Activated naive CD8-positive, alpha-beta T cell treated with anti-CD3 and anti-CD28 coated beads for 36 hours (primary cell): Measurements from ENCODE around the gene KIAA1958. TPM values are rescaled to one million over a fixed set of nuclear protein-coding genes. Genes with fewer than 3 reads are reported as not detected.
"Not testable (repeated sequence)": the region's sequence is repeated elsewhere in the genome, so short reads cannot be mapped to it uniquely, and the experiment has no call there.

Experiments used
- DNase-seq: peaks from one replicate; pipeline ENCODE4 v3.0.0; 2021
- H3K27ac Mint-ChIP-seq: one replicate; pipeline ENCODE4 v1.8.0; 2022; ENCODE audit warnings: mild to moderate bottlenecking, moderate library complexity, mixed read lengths
- H3K27me3 Mint-ChIP-seq: one replicate; pipeline ENCODE4 v1.8.0; 2022; ENCODE audit warnings: mild to moderate bottlenecking, mixed read lengths
- H3K36me3 Mint-ChIP-seq: one replicate; pipeline ENCODE4 v1.8.0; 2021; ENCODE audit warnings: mild to moderate bottlenecking, mixed read lengths
- H3K4me1 Mint-ChIP-seq: one replicate; pipeline ENCODE4 v1.8.0; 2021; ENCODE audit warnings: mixed read lengths
- H3K4me3 Mint-ChIP-seq: one replicate; pipeline ENCODE4 v1.8.0; 2022; ENCODE audit warnings: mild to moderate bottlenecking, moderate library complexity, mixed read lengths
- H3K9me3 Mint-ChIP-seq: one replicate; pipeline ENCODE4 v1.8.0; 2022; ENCODE audit warnings: mixed read lengths
- total RNA-seq, 2 experiments: library from RNA; stranded (reverse); gene quantifications; one replicate each; pipeline ENCODE4 v1.2.3, GENCODE V29; 2021

Gene KIAA1958
- total RNA-seq, 2 experiments from 2014 or later: 8.4 to 8.8 TPM

GRCh38 chr9:112659906-112660305 lies 173.3 kb downstream of the KIAA1958 start:
- no peak for DNase-seq
- Mint-ChIP-seq H3K27me3 (no peaks in the 10 kb centered on the region), H3K4me3 (no peak overlapping the region), H3K27ac (no peak overlapping the region), H3K4me1 (no peaks in the 10 kb centered on the region), H3K36me3 (peaks cover 7% of the 10 kb centered on the region), H3K9me3 (no peaks in the 10 kb centered on the region)

GRCh38 chr9:112663681-112664080 lies 177.1 kb downstream of the KIAA1958 start:
- Mint-ChIP-seq H3K36me3 (peaks cover 7% of the 10 kb centered on the region), H3K4me1 (no peaks in the 10 kb centered on the region), H3K27ac (no peak overlapping the region), H3K9me3 (no peaks in the 10 kb centered on the region), H3K4me3 (no peak overlapping the region), H3K27me3 (no peaks in the 10 kb centered on the region)
- no peak for DNase-seq

- no peak overlapping the region for H3K27ac Mint-ChIP-seq
- no peak overlapping the region for H3K4me3 Mint-ChIP-seq
- no peaks in the 10 kb centered on the region for H3K4me1 Mint-ChIP-seq
- no peaks in the 10 kb centered on the region for H3K27me3 Mint-ChIP-seq
- no peak for DNase-seq
- H3K9me3 Mint-ChIP-seq: no peaks in the 10 kb centered on the region
- H3K36me3 Mint-ChIP-seq: peaks cover 2% of the 10 kb centered on the region
Observed at GRCh38 chr9:112664531-112664930, 177.9 kb downstream of the KIAA1958 start.

GRCh38 chr9:112665347-112665746 lies 178.7 kb downstream of the KIAA1958 start:
- H3K27me3 Mint-ChIP-seq: no peaks in the 10 kb centered on the region
- H3K9me3 Mint-ChIP-seq: no peaks in the 10 kb centered on the region
- no peak overlapping the region for H3K4me3 Mint-ChIP-seq
- no peaks in the 10 kb centered on the region for H3K4me1 Mint-ChIP-seq
- no peak for DNase-seq
- H3K36me3 Mint-ChIP-seq: no peaks in the 10 kb centered on the region
- no peak overlapping the region for H3K27ac Mint-ChIP-seq

- no peak overlapping the region for H3K4me3 Mint-ChIP-seq
- no peak for DNase-seq
- H3K27me3 Mint-ChIP-seq: no peaks in the 10 kb centered on the region
- H3K9me3 Mint-ChIP-seq: no peaks in the 10 kb centered on the region
- H3K36me3 Mint-ChIP-seq: no peaks in the 10 kb centered on the region
- no peaks in the 10 kb centered on the region for H3K4me1 Mint-ChIP-seq
- H3K27ac Mint-ChIP-seq: no peak overlapping the region
Observed at GRCh38 chr9:112669326-112669725, 182.7 kb downstream of the KIAA1958 start.

- H3K4me3 Mint-ChIP-seq: no peak overlapping the region
- DNase-seq: no peak
- H3K27me3 Mint-ChIP-seq: no peaks in the 10 kb centered on the region
- H3K9me3 Mint-ChIP-seq: no peaks in the 10 kb centered on the region
- no peaks in the 10 kb centered on the region for H3K36me3 Mint-ChIP-seq
- no peaks in the 10 kb centered on the region for H3K4me1 Mint-ChIP-seq
- H3K27ac Mint-ChIP-seq: no peak overlapping the region
Observed at GRCh38 chr9:112670991-112671625, 184.5 kb downstream of the KIAA1958 start.

- H3K4me1 Mint-ChIP-seq, H3K27ac Mint-ChIP-seq, H3K4me3 Mint-ChIP-seq, H3K27me3 Mint-ChIP-seq, H3K9me3 Mint-ChIP-seq, H3K36me3 Mint-ChIP-seq, DNase-seq: not testable (repeated sequence)
Observed at GRCh38 chr9:112673221-112673620, 186.6 kb downstream of the KIAA1958 start.

GRCh38 chr9:112677040-112677439 lies 190.4 kb downstream of the KIAA1958 start:
- peaks cover 5% of the 10 kb centered on the region for H3K36me3 Mint-ChIP-seq
- H3K4me3 Mint-ChIP-seq: no peak overlapping the region
- no peaks in the 10 kb centered on the region for H3K4me1 Mint-ChIP-seq
- no peaks in the 10 kb centered on the region for H3K27me3 Mint-ChIP-seq
- H3K27ac Mint-ChIP-seq: no peak overlapping the region
- H3K9me3 Mint-ChIP-seq: peaks cover 8% of the 10 kb centered on the region
- no peak for DNase-seq

GRCh38 chr9:112680731-112681402 lies 194.2 kb downstream of the KIAA1958 start:
- peaks cover 11% of the 10 kb centered on the region for H3K9me3 Mint-ChIP-seq
- no peak overlapping the region for H3K27ac Mint-ChIP-seq
- peaks cover 14% of the 10 kb centered on the region for H3K36me3 Mint-ChIP-seq
- peaks cover 4% of the 10 kb centered on the region for H3K4me1 Mint-ChIP-seq
- no peak for DNase-seq
- no peak overlapping the region for H3K4me3 Mint-ChIP-seq
- no peaks in the 10 kb centered on the region for H3K27me3 Mint-ChIP-seq

GRCh38 chr9:112689161-112689740 lies 202.6 kb downstream of the KIAA1958 start:
- Mint-ChIP-seq H3K36me3 (peaks cover 18% of the 10 kb centered on the region), H3K27me3 (no peaks in the 10 kb centered on the region), H3K27ac (no peak overlapping the region), H3K4me3 (no peak overlapping the region), H3K4me1 (peaks cover 2% of the 10 kb centered on the region), H3K9me3 (no peaks in the 10 kb centered on the region)
- no peak for DNase-seq

GRCh38 chr9:112694706-112695555 lies 208.3 kb downstream of the KIAA1958 start:
- Mint-ChIP-seq H3K27me3 (no peaks in the 10 kb centered on the region), H3K9me3 (no peaks in the 10 kb centered on the region), H3K4me1 (peaks cover 19% of the 10 kb centered on the region), H3K27ac (no peak overlapping the region), H3K36me3 (peaks cover 33% of the 10 kb centered on the region), H3K4me3 (no peak overlapping the region)
- no peak for DNase-seq

GRCh38 chr9:112696461-112696860 lies 209.8 kb downstream of the KIAA1958 start:
- Mint-ChIP-seq H3K36me3 (peaks cover 39% of the 10 kb centered on the region), H3K9me3 (no peaks in the 10 kb centered on the region), H3K27ac (no peak overlapping the region), H3K27me3 (no peaks in the 10 kb centered on the region), H3K4me1 (peaks cover 24% of the 10 kb centered on the region), H3K4me3 (no peak overlapping the region)
- no peak for DNase-seq

GRCh38 chr9:112699230-112699629 lies 212.6 kb downstream of the KIAA1958 start:
- no peaks in the 10 kb centered on the region for H3K27me3 Mint-ChIP-seq
- H3K4me3 Mint-ChIP-seq: no peak overlapping the region
- peaks cover 34% of the 10 kb centered on the region for H3K36me3 Mint-ChIP-seq
- H3K9me3 Mint-ChIP-seq: no peaks in the 10 kb centered on the region
- DNase-seq: peak; percentile 20
- H3K27ac Mint-ChIP-seq: no peak overlapping the region
- H3K4me1 Mint-ChIP-seq: peaks cover 24% of the 10 kb centered on the region

- no peak for DNase-seq
- H3K4me1 Mint-ChIP-seq: peaks cover 24% of the 10 kb centered on the region
- H3K36me3 Mint-ChIP-seq: peaks cover 34% of the 10 kb centered on the region
- H3K4me3 Mint-ChIP-seq: no peak overlapping the region
- H3K27ac Mint-ChIP-seq: peak overlapping the region; percentile 29
- H3K27me3 Mint-ChIP-seq: no peaks in the 10 kb centered on the region
- H3K9me3 Mint-ChIP-seq: no peaks in the 10 kb centered on the region
Observed at GRCh38 chr9:112700085-112700484, 213.5 kb downstream of the KIAA1958 start.

- Mint-ChIP-seq H3K9me3 (no peaks in the 10 kb centered on the region), H3K4me1 (peaks cover 26% of the 10 kb centered on the region), H3K27ac (no peak overlapping the region), H3K27me3 (no peaks in the 10 kb centered on the region), H3K4me3 (no peak overlapping the region), H3K36me3 (peaks cover 24% of the 10 kb centered on the region)
- no peak for DNase-seq
Observed at GRCh38 chr9:112703304-112703703, 216.7 kb downstream of the KIAA1958 start.
